ENCODE measurements around the gene HEPACAM2.

GRCh38 chr7:93156884-93157283 is 69.4 kb downstream of the HEPACAM2 start:
- TF ChIP-seq CTCF (IDR thresholded peaks at IDR 0.05) (no peak), POLR2A (IDR thresholded peaks at IDR 0.05) (no peak)
